ENCODE measurements around the gene EPHX1.

The EPHX1 gene

DNA sequence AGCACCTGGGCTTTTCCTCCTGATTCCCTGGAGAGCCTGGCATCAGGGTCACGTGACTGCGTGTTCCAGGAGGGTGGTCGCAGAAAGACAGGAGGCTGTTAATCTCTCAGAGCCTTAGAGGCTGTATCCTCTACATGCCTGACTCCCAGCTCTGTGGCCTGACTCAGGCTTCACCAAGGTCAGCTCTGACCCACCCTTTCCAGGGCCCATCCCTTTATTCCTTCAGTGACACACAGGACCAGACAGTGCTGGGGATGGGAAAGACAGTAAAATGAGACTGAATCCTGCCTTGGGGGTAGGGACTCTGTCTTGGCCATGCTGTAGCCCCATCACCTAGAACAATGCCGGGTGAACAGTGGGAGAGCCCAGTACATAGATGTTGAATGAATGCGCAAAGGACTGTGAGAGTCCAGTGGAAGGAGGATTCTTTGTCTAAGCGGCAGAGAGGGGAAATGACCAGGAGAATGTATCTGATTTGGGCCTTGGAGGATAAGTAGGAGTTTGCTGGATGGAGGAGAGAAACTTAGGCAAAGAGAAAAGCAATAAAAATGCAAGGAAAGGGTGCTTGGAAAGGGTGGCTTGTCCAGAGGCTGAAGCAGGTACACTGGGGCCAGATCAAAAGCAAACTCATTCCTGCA lies 33.0 kb downstream of the EPHX1 start:
- DNase-seq (ENCODE audit: low read depth), result peak; percentile 17

DNA sequence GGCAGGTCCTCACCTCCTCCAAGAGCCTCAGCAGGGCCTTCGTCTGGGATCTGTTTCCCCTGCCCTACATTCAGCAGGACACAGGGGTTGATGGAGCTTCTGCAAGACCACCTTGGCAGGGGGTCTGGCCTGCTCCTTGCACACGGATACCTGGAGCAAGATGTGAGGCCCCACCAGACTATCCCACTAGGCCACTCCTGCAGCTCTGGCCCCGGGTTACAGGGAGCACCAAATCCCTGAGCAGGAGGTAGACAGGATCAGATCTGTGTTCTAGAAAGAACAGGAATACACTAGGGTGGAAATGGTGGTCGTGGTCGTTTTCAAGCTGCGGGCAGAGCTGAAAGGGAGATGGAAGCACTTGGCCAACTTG lies 33.5 kb downstream of the EPHX1 start:
- no peak for DNase-seq (ENCODE audit: low read depth)

DNA sequence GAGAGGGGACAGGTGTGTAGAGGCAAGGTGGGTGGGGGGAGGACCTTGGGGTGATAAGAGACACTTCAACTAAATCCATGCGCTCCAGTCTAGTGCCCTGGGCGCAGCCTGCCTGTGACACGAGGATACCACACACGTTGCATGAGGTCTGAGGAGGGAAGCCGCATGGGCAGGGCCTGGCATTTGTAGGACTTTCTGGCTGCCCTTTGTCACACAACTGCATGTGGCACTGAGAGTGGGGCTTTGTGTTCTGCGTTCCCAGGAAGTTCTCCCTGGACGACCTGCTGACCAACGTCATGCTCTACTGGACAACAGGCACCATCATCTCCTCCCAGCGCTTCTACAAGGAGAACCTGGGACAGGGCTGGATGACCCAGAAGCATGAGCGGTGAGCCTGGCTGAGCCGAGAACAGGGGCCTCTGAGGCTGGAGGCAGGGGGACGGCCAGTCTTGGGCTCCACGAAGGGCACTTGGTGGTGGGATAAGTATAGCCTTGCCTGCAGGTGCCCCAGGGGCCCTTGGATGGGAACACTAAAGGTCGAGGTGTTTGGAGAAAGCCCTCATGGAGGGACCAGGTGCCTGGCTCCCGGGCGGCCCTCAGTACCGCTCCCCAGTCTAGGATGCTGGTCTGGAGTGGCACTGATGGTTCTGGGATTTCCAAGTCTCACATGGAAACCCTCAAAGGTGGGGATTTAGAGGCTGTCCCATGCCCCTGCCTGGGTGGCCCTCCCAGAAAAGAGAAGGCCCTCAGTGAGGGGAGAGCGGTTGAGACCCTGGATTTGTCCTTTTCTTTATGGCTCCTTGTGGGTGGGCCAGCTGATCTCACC lies 34.5 kb downstream of the EPHX1 start:
- DNase-seq (ENCODE audit: low read depth), result no peak

DNA sequence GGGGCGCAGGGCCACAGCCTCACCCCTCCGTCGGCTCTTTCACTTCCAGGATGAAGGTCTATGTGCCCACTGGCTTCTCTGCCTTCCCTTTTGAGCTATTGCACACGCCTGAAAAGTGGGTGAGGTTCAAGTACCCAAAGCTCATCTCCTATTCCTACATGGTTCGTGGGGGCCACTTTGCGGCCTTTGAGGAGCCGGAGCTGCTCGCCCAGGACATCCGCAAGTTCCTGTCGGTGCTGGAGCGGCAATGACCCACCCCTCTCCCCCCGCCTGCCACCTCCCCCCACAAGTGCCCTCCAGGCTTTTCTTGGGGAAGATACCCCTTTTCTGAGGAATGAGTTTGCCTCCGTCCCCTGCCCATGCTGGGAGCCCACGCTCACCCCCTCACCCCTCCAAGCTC lies 35.2 kb downstream of the EPHX1 start:
- DNase-seq (ENCODE audit: low read depth), result no peak

DNA sequence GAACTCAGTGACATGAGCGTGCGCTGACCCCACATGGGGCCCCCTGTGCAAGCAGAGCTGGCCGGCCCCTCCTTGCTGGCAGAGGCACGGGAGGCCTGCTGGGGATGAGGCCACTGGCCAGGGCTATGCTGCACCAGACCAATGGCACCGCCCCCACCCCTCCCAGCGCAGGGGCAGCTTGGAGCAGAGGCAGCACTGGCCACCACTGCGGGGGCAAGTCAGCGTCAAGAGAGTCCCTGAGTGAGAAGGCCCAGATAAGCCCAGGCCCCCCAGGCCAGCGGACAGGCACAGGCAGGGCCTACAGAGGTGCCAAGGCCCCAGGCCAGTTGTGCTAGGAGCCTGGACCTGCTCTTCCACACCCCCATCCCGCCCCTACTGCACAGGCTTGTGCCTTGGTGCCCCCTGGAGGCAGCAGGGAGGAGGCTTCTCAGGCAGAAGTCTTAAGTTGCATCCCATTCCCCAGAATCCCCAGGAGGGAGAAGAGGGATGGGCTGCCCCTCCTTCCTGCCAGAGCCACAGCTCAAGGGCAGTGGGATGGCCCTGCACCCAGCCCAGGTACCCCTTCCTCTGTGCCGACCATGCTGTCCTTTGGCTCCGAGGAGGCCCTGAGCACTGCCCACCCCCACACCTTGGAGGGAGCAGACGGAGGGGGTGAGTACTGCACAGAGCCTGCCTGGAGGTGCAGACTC lies 35.8 kb downstream of the EPHX1 start:
- peak; percentile 77 for DNase-seq (ENCODE audit: low read depth)

DNA sequence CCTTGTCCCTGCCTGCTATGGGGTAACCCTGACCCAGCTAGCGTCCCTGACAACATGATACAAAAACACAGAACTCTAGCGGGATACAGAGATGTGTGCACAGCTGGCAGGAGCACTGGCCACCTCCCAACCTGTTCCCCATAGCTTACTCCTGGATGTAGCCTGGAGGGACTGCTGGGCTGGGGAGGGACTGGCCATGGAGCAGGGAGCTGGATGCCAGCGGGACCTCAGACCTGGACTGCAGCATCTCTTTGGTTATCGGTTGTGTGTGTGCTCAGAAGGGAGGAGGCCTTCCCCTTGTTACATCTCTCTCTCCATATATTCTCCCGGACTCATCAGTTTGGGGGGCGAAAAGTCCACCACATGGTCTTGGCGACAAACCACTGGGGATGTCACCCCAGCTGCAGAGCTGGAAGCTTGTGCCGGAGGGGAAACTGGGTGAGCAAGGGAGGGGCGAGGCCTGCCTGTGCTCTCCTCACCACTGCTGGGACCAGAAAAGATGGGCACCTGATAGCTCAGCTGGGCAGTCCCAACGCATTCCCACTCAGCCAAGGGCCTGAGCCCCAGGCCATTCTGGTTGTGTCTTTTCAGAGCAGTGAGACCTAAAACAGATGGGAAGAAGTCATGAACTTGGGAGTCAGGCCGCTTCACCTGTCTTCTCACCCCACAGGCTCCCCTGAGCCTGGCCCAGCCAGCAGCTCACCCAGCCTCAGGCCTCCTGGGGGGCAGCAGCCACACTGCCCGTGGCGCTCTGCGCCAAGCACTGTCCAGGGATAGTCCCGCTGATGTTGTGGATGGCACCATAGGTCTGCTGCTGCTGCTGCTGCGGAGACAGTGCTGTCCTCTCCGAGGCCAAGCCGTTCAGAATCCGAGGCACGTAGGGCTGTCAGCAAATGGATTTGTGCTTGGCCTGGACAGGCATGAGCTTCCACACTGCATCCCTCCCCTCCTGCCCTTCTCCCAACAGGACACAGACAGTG lies 36.7 kb downstream of the EPHX1 start:
- DNase-seq (ENCODE audit: low read depth), result no peak

DNA sequence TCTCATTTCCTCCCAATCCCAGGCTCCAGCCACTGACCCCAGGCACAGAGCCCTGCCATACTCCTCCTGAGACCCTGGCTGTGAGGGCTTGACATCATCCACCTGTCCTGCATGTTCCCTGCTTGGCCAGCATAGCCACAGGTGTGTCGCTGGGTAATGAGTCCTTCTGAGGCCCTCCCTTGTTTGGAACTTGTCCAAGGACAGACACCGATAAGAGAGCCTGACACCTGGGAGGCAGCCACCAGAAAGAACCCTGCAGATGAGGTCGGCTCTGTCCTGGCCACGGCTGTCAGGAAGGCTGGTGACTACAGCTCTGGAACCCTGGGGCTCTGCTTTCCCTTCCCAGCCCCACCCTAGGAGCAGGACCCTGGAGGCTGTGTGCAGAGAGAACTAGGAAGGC lies 37.7 kb downstream of the EPHX1 start:
- DNase-seq (ENCODE audit: low read depth), result no peak

DNA sequence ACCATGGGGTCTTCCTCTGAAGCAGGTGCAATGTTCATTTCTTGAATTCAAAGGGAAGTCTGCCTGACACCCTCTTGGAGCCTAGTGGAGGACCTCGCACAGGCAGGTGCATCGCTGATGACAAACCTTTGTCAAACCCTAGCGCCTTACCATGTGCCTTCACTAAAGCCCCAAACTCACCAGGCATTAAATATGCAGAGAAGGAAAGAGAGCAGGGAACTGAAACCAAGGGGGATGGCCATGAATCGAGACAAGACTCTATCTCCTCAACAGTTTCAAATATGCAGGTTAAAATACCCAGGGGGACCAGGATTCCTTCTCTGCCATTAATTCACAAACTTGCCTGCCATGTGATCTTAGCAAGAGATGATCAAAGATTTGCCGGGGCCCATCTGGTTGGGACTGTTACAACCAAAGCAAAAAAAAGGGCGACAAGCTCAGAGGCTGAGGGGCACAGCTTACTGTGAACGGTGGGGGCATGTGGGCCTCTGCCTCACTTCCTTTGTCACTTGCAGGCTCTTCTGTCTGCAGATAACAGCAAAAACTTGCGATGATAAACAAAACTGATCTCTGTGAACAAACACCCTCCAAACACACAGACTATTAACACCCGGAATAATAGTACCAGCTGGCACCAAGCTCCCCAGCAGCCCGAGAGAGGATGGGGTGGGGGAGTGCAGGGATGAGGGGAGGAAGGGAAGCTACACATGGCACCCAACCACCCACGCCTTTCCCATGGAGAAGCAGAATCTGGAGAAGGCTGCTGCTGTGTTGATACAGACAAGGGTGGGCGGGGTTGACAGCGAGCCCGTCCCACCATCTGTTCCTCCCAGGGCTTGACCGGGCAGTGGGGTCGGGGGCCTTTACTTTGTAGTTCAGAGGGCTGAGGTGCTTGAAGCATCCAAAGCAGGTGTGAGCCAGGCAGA lies 38.4 kb downstream of the EPHX1 start:
- DNase-seq (ENCODE audit: low read depth), result no peak

DNA sequence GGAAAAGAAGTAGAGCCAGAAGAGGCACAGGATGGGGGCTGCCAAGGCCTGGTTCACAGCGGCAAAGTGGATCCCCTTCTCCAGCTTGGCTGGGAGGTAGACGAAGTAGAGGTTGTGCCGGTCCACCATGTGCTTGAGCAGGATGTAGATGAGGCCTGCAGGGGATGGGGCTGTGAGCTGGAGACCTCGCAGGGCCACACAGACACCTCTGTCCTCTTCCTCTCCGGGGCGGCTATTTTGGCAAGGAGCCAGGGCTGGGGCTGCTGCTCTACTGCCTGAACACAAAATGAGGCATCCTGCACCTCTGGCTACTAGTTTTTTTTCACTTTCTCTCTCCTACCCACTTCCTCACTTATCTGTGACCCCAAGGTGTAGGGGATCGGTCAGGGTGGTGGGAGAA lies 40.0 kb downstream of the EPHX1 start:
- no peak for DNase-seq (ENCODE audit: low read depth)

DNA sequence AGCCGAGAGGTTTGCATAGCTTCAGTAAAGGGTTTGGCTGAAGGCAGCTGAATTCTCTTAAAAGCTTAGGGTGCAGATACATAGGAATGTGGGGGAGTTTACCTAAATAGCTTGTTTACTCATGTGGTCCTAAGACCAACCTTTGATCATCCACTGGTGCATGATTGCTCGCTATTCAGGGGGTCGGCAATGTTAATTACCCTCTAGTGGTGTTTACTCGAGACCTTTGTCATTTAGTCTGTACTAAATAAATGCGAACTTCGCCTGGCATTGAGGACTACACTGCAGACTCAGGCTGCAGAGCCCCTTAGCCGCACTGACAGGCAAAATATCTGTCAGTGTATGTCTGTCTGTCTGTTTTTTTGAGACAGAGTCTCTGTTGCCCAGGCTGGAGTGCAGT lies 40.4 kb downstream of the EPHX1 start:
- no peak for DNase-seq (ENCODE audit: low read depth)

DNA sequence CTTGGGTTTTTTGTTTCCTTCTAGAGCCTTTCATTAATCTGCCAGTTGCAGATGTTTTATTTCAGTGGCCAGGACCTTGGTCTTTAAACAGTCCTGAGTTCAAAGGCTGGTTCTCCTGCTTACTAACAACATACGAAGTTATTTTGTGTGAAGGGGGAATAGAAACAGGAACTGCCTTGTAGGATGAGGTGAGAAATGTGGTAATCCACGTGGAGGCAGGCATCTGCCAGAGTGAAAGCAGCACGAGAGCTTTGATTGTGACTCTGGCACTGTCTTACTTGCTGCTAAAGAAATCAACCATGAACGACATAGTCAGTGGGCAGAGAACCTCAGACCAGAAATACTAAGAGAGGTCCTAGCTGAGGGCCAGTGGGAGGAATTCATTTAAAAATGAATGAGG lies 41.9 kb downstream of the EPHX1 start:
- no peak for DNase-seq (ENCODE audit: low read depth)

DNA sequence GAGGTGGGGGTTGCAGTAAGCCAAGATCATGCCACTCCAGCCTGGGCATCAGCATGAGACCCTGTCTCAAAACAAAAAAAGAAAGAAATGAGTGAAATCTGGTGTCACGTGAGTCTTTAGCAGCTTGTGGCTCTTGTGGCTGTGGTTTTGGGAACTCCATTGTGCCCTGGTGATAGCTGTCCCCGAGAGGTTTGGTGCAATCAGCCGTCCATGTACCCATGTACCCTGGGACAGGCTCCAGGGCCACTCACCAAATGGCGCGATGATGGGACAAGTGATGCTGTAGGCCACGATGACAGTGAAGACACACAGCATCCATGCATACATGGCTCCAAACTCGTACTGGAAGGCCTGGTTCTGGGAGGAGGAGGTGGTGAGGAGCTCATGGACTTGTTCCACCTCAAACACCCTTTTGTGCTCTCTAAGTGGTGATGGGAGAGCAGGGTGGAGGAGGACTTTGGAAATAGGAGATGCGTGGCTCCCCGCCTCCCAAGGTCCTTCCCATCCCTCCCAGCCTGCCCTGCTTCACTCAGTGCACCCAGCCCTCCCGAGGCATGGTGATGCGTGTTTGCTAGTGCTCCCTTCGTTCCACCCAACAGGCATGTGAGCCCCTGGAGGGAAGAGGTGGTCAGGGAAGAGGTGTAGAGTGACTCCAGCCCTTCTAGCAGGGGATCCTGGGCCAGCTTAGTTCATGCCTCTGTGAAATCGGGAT lies 42.6 kb downstream of the EPHX1 start:
- DNase-seq (ENCODE audit: low read depth), result no peak

DNA sequence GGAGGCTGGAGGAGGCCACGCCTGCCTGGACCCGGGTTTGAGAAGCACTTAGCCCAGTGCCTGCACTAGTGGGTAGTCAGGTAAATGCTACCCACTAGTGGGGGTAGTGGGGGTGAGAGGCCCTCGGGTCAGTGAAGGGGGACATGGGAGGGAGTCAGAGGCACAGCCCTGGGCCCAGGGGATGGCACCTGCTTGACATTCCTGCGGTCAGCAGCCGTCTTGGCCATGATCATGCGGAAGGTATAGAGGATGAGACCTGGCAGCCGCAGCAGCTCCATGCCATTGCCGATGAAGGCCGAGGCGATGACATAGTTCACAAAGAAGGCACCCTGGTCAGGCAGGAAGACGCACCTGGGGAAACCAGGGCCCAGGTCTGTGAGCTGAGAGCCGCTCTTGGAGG lies 43.5 kb downstream of the EPHX1 start:
- DNase-seq (ENCODE audit: low read depth), result no peak

DNA sequence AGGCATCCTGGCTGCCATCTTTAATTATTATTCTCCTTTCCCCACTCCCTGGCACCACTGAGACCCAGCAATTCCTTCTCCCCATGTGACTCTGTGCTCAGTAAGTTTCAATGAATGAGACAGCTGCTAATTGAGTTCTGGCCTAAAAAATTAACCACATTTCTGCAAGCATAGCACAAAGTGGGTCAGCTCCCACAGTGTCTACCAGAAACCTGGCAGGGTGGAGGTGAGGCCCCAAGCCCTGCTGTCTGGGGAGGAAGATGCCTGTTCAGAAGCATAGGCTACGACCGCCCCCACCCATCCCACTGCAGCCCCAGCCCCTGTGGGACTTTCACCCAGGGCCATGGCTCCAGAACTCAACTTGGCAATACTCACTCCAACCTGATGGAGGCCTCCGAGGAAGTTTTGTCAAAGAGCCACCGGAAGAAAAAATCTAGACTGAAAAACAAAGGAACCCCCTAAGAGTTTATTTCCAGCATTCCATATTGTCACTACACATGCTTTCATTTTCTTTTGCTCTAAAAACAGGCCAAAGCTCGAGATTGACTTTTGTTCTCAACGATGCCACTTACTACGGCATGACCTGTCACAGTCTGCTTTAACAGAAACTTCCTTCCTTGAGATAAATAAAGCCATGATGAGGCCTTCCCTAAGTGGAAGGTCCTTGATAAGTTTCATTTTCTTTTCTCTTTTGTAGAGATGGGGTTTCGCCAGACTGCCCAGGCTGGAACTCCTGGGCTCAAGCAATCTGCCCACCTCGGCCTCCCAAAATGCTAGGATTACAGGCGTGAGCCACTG lies 45.8 kb downstream of the EPHX1 start:
- no peak for DNase-seq (ENCODE audit: low read depth)

DNA sequence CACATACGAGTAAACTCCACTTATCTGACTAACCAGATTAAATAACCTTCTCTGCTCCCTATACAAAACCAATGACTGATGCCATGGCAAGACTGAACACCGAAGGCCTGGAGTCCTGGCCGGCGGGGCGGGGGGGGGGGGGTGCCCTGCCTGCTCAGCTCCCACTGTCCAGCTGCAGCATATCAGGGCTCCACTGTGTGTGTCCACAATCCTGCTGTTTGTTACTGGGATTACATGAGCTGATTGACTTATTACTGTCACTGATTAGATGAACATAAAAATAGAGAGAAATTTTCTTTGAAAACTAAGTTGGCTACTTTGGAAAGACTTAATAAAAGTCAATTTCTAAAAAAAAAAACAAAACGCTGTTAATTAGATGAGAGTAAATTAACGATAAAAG lies 47.3 kb downstream of the EPHX1 start:
- DNase-seq (ENCODE audit: low read depth), result no peak

DNA sequence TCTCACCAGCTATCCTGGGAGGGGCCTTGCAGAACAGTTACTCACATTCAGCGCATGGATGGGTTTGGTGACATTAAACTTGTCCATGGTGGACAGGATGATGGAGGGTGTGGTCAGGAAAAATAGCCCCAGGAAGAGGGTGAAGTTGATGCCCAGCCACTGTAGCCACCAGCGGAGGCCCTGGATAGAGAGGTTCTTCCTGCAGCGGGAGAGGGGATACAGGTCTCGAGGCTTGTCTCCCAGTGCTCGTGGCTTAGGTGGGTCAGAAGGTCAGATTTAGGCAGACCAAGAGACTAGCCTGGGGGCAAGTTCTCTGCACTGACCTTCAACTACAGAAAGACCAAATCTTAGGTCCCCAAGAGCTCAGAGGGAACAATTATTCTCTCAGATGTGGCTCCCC lies 49.2 kb downstream of the EPHX1 start:
- no peak for DNase-seq (ENCODE audit: low read depth)

DNA sequence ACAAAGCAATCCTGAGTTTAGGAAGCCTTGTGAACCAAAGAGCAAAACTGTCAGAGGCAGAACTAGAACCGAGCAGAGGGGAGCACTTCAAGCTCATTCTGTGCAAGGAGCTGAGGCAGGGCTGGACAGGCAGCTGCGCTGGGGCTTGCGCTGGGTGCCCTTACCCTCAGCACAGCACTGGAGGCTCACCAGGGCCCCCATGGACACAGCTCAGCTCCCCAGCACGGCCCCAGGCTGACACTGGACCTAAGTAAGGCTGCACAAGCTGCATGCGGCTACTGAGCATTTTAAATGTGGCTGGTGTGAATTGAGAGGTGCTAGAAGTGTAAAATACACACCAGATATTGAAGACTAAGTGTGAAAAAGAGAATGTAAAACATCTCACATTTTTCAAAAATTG lies 50.2 kb downstream of the EPHX1 start:
- DNase-seq (ENCODE audit: low read depth), result no peak

DNA sequence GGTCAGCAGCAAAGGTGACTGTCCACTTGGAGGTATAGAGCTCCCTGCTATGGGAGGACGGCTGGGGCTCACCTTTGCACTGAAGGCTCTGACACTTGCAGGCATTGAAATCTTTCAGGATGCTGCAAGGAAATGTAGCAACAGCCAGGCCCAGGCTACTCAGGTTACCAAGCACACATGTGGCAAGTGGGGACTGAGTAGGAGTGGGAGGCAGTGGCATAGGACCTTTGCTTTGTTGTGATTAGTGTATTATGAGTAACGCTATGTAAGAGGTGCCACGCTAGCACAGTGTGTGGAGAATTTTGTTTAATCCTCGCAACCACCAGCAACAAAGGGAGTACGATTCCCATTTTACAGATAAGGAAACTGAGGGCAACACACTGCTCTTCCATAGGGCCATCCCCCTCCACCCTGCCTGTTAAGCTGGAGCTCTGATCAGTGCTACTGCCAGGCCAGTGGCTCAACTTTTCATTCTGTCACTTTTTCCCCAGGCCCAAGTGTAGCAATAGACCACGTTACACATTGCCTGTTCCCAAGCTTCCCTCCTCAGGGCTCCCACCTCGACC lies 51.0 kb downstream of the EPHX1 start:
- no peak for DNase-seq (ENCODE audit: low read depth)

Measured in ELR (cell line).